IMR-90 (cell line): ENCODE measurements around the gene FLT4. TPM values are rescaled to one million over a fixed set of nuclear protein-coding genes. Genes with fewer than 3 reads are reported as not detected.

Source experiments
- ATAC-seq: fragments of 200-7000 bp; cut with Tn5 transposase; 2 replicates; pipeline ENCODE4 v1.9.1; 2020; ENCODE audit warnings: low read depth, mild to moderate bottlenecking, moderate library complexity
- BruUV-seq: library from RNA; stranded (reverse); fragments of 400-500 nt; replicated peaks from 2 replicates; lab custom pipeline; 2021; lab: Mats Ljungman, UMichigan
- CTCF ChIA-PET: fragments of 300-600 bp; formaldehyde crosslinking; extraction: SDS; loops from one replicate; lab custom pipeline; 2021; ENCODE audit warnings: antibody characterized with exemption; lab: Yijun Ruan, JAX
- POLR2A ChIA-PET: fragments of 300-600 bp; sonication (Branson Sonifier 250); formaldehyde crosslinking; loops from one replicate; lab custom pipeline; 2022; ENCODE audit warnings: antibody characterized with exemption; ENCODE audit not compliant: unreplicated experiment; lab: Charles Lee
- DNase-seq: peaks from one replicate; pipeline ENCODE4 v3.0.0; 2013
- H2AFZ ChIP-seq: replicated peaks from 2 replicates; pipeline ENCODE3; 2013; ENCODE audit warnings: low read length, mild to moderate bottlenecking; ENCODE audit not compliant: poor library complexity
- H2AK5ac ChIP-seq: 2 replicates; pipeline ENCODE4 v1.6.1; 2013; ENCODE audit warnings: low read depth, low read length, inconsistent platforms
- H2AK9ac ChIP-seq: replicated peaks from 2 replicates; pipeline ENCODE3; 2013; ENCODE audit warnings: mild to moderate bottlenecking, low read depth, low read length, moderate library complexity; ENCODE audit not compliant: poor library complexity
- H2BK120ac ChIP-seq: 2 replicates; pipeline ENCODE4 v1.6.1; 2013; ENCODE audit warnings: low read depth, low read length, inconsistent platforms
- H2BK15ac ChIP-seq: 3 replicates; pipeline ENCODE4 v1.6.1; 2013; ENCODE audit warnings: low read depth, low read length, inconsistent platforms
- H2BK20ac ChIP-seq: 2 replicates; pipeline ENCODE4 v1.6.1; 2013; ENCODE audit warnings: low read depth, mild to moderate bottlenecking, inconsistent platforms, low read length, moderate library complexity
- H2BK5ac ChIP-seq: 2 replicates; pipeline ENCODE4 v1.6.1; 2013; ENCODE audit warnings: mild to moderate bottlenecking, low read depth, low read length, inconsistent platforms; ENCODE audit not compliant: poor library complexity, severe bottlenecking
- H3K14ac ChIP-seq: replicated peaks from 2 replicates; pipeline ENCODE4 v1.6.1; 2013; ENCODE audit warnings: low read depth, low read length, inconsistent platforms
- H3K18ac ChIP-seq: 2 replicates; pipeline ENCODE4 v1.6.1; 2013; ENCODE audit warnings: low read depth, low read length, control low read depth
- H3K23ac ChIP-seq: 2 replicates; pipeline ENCODE4 v1.6.1; 2013; ENCODE audit warnings: low read depth, low read length, inconsistent platforms
- H3K27ac ChIP-seq: 2 replicates; pipeline ENCODE4 v1.5.1; 2013; ENCODE audit warnings: mild to moderate bottlenecking, control low read depth, low read length; ENCODE audit not compliant: insufficient read depth
- H3K27me3 ChIP-seq: 2 replicates; pipeline ENCODE4 v1.6.1; 2013; ENCODE audit warnings: low read length; ENCODE audit not compliant: control insufficient read depth, insufficient read depth
- H3K36me3 ChIP-seq: 2 replicates; pipeline ENCODE4 v1.6.1; 2013; ENCODE audit warnings: low read length, mixed read lengths; ENCODE audit not compliant: control insufficient read depth, insufficient read depth
- H3K4ac ChIP-seq: 2 replicates; pipeline ENCODE4 v1.6.1; 2013; ENCODE audit warnings: low read depth, low read length, inconsistent platforms
- H3K4me1 ChIP-seq: 2 replicates; pipeline ENCODE4 v1.6.1; 2013; ENCODE audit warnings: low read length, mixed read lengths; ENCODE audit not compliant: control insufficient read depth, insufficient read depth
- H3K4me2 ChIP-seq: 2 replicates; pipeline ENCODE4 v1.6.1; 2013; ENCODE audit warnings: low read depth, mild to moderate bottlenecking, control low read depth, low read length, moderate library complexity
- H3K4me3 ChIP-seq: 2 replicates; pipeline ENCODE4 v1.5.1; 2013; ENCODE audit warnings: low read depth, mild to moderate bottlenecking, control low read depth, low read length, moderate library complexity; ENCODE audit not compliant: insufficient read depth
- H3K56ac ChIP-seq: 2 replicates; pipeline ENCODE4 v1.6.1; 2013; ENCODE audit warnings: low read length, inconsistent platforms; ENCODE audit not compliant: insufficient read depth; ENCODE audit errors: extremely low read depth
- H3K79me1 ChIP-seq, 2 experiments: 2 replicates each; pipeline ENCODE4 v1.6.1; 2013; ENCODE audit warnings: low read length in 2 of 2, inconsistent platforms in 1 of 2, low read depth in 1 of 2
- H3K9ac ChIP-seq: 2 replicates; pipeline ENCODE4 v1.6.1; 2013; ENCODE audit warnings: low read depth, low read length, control low read depth
- H3K9me1 ChIP-seq: 2 replicates; pipeline ENCODE4 v1.6.1; 2013; ENCODE audit warnings: low read length, inconsistent platforms; ENCODE audit not compliant: insufficient read depth
- H3K9me3 ChIP-seq: 2 replicates; pipeline ENCODE4 v1.6.1; 2013; ENCODE audit warnings: low read length; ENCODE audit not compliant: control insufficient read depth, insufficient read depth
- H4K20me1 ChIP-seq: 2 replicates; pipeline ENCODE4 v1.6.1; 2013; ENCODE audit warnings: low read length, inconsistent platforms; ENCODE audit not compliant: insufficient read depth
- H4K5ac ChIP-seq: 2 replicates; pipeline ENCODE4 v1.6.1; 2013; ENCODE audit warnings: mild to moderate bottlenecking, low read depth, low read length, control low read depth
- H4K8ac ChIP-seq, 2 experiments: 2 replicates each; pipeline ENCODE4 v1.6.1; 2013; ENCODE audit warnings: low read depth in 2 of 2, low read length in 2 of 2, control low read depth in 1 of 2, inconsistent platforms in 1 of 2
- H4K91ac ChIP-seq: 2 replicates; pipeline ENCODE4 v1.6.1; 2013; ENCODE audit warnings: low read depth, low read length, inconsistent platforms; ENCODE audit not compliant: insufficient read depth
- BHLHE40 ChIP-seq: fragments of 150-350 bp; IDR thresholded peaks from 2 replicates; pipeline ENCODE4 v1.6.1; 2016; ENCODE audit warnings: mild to moderate bottlenecking, low read depth, low read length
- CEBPB ChIP-seq: IDR thresholded peaks from 2 replicates; pipeline ENCODE4 v1.6.1; 2012; ENCODE audit warnings: low read depth, low read length, improper control_type of control experiment
- FOS ChIP-seq: fragments of 150-350 bp; IDR thresholded peaks from 2 replicates; pipeline ENCODE4 v1.6.1; 2016; ENCODE audit warnings: low read depth, low read length
- MAZ ChIP-seq: IDR thresholded peaks from 2 replicates; pipeline ENCODE4 v1.6.1; 2012; ENCODE audit warnings: low read depth, mild to moderate bottlenecking, low read length, improper control_type of control experiment, moderate library complexity, borderline replicate concordance
- MXI1 ChIP-seq: IDR thresholded peaks from 2 replicates; pipeline ENCODE4 v1.6.1; 2012; ENCODE audit warnings: low read depth, mild to moderate bottlenecking, low read length, moderate library complexity, borderline replicate concordance
- NFE2L2 ChIP-seq: fragments of 150-350 bp; IDR thresholded peaks from 2 replicates; pipeline ENCODE4 v1.6.1; 2016; ENCODE audit warnings: low read depth, mild to moderate bottlenecking, low read length
- POLR2A ChIP-seq: IDR thresholded peaks from 2 replicates; pipeline ENCODE4 v1.6.1; 2012; ENCODE audit warnings: mild to moderate bottlenecking, low read depth, low read length
- RAD21 ChIP-seq: IDR thresholded peaks from 2 replicates; pipeline ENCODE4 v1.6.1; 2012; ENCODE audit warnings: low read length, improper control_type of control experiment
- RCOR1 ChIP-seq: IDR thresholded peaks from 2 replicates; pipeline ENCODE4 v1.6.1; 2012; ENCODE audit warnings: mild to moderate bottlenecking, low read length, improper control_type of control experiment; ENCODE audit not compliant: insufficient replicate concordance
- RFX5 ChIP-seq: IDR thresholded peaks from 2 replicates; pipeline ENCODE4 v1.8.0; 2012; ENCODE audit warnings: low read depth, mild to moderate bottlenecking, low read length, moderate library complexity
- SMC3 ChIP-seq: fragments of 150-350 bp; IDR thresholded peaks from 2 replicates; pipeline ENCODE4 v1.6.1; 2016; ENCODE audit warnings: low read depth, mild to moderate bottlenecking, antibody characterized with exemption, low read length, moderate library complexity
- WGBS, 2 experiments: methylation state at CpG; one replicate each; pipeline versions ENCODE4 v1.1.5 to v1.1.7; 2013; ENCODE audit warnings: missing lambda C conversion rate in 2 of 2; ENCODE audit not compliant: insufficient read length in 1 of 2; ENCODE audit errors: extremely low coverage in 2 of 2; 5-methylcytosine and 5-hydroxymethylcytosine counted together
- dilution Hi-C: fragments of 300-500 bp; cut with HindIII; formaldehyde crosslinking; loops from one replicate; pipeline ENCODE4 v1.14.3; 2018; ENCODE audit warnings: low sequenced_read_pairs; ENCODE audit not compliant: unreplicated experiment
- in situ Hi-C: fragments of 300-500 bp; cut with MboI; formaldehyde crosslinking; loops from 3 replicates; pipeline ENCODE4 v1.14.3; 2019; ENCODE audit warnings: low sequenced_read_pairs, inconsistent platforms, mixed read lengths
- intact Hi-C: fragments of 100-400 bp; cut with micrococcal nuclease; formaldehyde crosslinking; loops from 2 replicates; pipeline ENCODE4 v1.10.0; 2022
- polyA plus RNA-seq, 3 experiments: library from polyadenylated mRNA; depleted of rRNA; stranded (reverse); fragments of >200 nt; gene quantifications; 2 replicates each; pipeline ENCODE4 v1.2.3, GENCODE V29; 2012; ENCODE audit warnings: low replicate concordance in 1 of 3
- total RNA-seq: library from RNA; depleted of rRNA; stranded (reverse); fragments of >200 nt; gene quantifications from 2 replicates; pipeline ENCODE4 v1.2.3, GENCODE V29; 2012
- TF ChIP-seq, protein P1 (sequence below): fragments of 150-350 bp; IDR thresholded peaks from 2 replicates; pipeline ENCODE4 v1.6.1; 2017; ENCODE audit warnings: mild to moderate bottlenecking, antibody characterized with exemption, low read length, low read depth
- TF ChIP-seq, protein P2 (sequence below): fragments of 150-350 bp; IDR thresholded peaks from 2 replicates; pipeline ENCODE4 v1.6.1; 2016; ENCODE audit warnings: low read depth, mild to moderate bottlenecking, low read length, moderate library complexity, borderline replicate concordance

FLT4 gene
- total and polyA plus RNA-seq, 2 of the 4 experiments (the other 2 are of a cell fraction), result under 0.01 to 0.07 TPM

DNA sequence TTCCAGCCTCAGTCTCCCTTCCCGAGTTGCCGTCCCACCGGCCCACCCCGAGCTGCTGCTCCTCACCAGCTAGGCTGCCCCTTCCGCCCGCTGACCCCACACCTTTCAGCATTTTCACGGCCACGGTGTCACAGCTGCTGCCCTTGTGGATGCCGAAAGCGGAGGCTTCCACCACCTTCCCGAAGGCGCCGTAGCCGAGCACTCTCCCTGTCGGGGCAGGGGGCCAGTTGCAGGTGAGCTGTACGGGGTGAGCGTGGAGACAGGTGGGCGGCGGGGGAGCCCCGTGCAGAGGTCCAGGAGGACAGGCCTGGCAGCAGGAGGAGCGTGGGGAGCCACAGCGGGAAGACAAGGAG, 29.9 kb downstream of the FLT4 start:
- Histone ChIP-seq H3K27ac (no peak overlapping the region), H2AFZ (no peak overlapping the region), H4K5ac (no peak overlapping the region), H3K4me2 (no peak overlapping the region), H4K91ac (no peak overlapping the region), H2BK20ac (no peak overlapping the region), H3K4ac (no peak overlapping the region), H4K20me1 (no peaks in the 10 kb centered on the region), H3K4me1 (no peaks in the 10 kb centered on the region), H2AK9ac (no peak overlapping the region), H3K79me1 (no peaks in the 10 kb centered on the region), H2BK120ac (no peak overlapping the region), H3K23ac (no peak overlapping the region), H3K36me3 (no peaks in the 10 kb centered on the region), H3K9me3 (no peaks in the 10 kb centered on the region), H3K4me3 (no peak overlapping the region), H3K14ac (no peak overlapping the region), H3K9me1 (no peaks in the 10 kb centered on the region), H4K8ac (no peak overlapping the region), H3K9ac (no peak overlapping the region), H3K56ac (no peak overlapping the region), H3K18ac (no peak overlapping the region), H2BK5ac (no peak overlapping the region), H3K27me3 (peaks cover 10% of the 10 kb centered on the region; the same call in 1 of the 2 replicates), H2AK5ac (no peak overlapping the region), H2BK15ac (no peak overlapping the region)
- BruUV-seq, result no TSS peak
- ChIA-PET CTCF (interaction anchor here (0.7 to 1.4 kb wide), 4 partner anchors 13 to 329 kb away, joined by 3 to 8 read pairs (median 4); no protein-coding TSS in a partner anchor), POLR2A (no interaction called here)
- intact Hi-C loops, result no loop called here
- DNase-seq (no peak), ATAC-seq (no peak)
- TF ChIP-seq, protein P1, sequence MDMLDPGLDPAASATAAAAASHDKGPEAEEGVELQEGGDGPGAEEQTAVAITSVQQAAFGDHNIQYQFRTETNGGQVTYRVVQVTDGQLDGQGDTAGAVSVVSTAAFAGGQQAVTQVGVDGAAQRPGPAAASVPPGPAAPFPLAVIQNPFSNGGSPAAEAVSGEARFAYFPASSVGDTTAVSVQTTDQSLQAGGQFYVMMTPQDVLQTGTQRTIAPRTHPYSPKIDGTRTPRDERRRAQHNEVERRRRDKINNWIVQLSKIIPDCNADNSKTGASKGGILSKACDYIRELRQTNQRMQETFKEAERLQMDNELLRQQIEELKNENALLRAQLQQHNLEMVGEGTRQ, result no peak
- no peak for TF ChIP-seq MXI1
- TF ChIP-seq BHLHE40, result no peak
- TF ChIP-seq, protein P2, sequence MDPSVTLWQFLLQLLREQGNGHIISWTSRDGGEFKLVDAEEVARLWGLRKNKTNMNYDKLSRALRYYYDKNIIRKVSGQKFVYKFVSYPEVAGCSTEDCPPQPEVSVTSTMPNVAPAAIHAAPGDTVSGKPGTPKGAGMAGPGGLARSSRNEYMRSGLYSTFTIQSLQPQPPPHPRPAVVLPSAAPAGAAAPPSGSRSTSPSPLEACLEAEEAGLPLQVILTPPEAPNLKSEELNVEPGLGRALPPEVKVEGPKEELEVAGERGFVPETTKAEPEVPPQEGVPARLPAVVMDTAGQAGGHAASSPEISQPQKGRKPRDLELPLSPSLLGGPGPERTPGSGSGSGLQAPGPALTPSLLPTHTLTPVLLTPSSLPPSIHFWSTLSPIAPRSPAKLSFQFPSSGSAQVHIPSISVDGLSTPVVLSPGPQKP, result no peak
- TF ChIP-seq RFX5, result no peak
- no peak for TF ChIP-seq CEBPB
- no peak for TF ChIP-seq RAD21
- no peak for TF ChIP-seq RCOR1
- TF ChIP-seq POLR2A, result no peak
- no peak for TF ChIP-seq NFE2L2
- TF ChIP-seq FOS, result no peak
- TF ChIP-seq MAZ, result no peak
- TF ChIP-seq SMC3, result no peak
- in situ Hi-C loops, result no loop called here
- 64% methylated on average over 11 of the region's 22 CpGs; no CpG with 5 or more reads in 1 of the 2 experiments for WGBS, 2 experiments
- dilution Hi-C loops, result no loop called here
